Activated gamma-delta T cell (primary cell): ENCODE results near the gene CPNE2.
A peak's percentile ranks its signal among the peaks of the same experiment; 100 is the strongest.
"Not testable (repeated sequence)": the region's sequence is repeated elsewhere in the genome, so short reads cannot be mapped to it uniquely, and the experiment has no call there.

ENCODE experiments used
- DNase-seq: peaks from one replicate; lab custom pipeline; 2025; lab: John Stamatoyannopoulos, UW

Gene CPNE2

DNA sequence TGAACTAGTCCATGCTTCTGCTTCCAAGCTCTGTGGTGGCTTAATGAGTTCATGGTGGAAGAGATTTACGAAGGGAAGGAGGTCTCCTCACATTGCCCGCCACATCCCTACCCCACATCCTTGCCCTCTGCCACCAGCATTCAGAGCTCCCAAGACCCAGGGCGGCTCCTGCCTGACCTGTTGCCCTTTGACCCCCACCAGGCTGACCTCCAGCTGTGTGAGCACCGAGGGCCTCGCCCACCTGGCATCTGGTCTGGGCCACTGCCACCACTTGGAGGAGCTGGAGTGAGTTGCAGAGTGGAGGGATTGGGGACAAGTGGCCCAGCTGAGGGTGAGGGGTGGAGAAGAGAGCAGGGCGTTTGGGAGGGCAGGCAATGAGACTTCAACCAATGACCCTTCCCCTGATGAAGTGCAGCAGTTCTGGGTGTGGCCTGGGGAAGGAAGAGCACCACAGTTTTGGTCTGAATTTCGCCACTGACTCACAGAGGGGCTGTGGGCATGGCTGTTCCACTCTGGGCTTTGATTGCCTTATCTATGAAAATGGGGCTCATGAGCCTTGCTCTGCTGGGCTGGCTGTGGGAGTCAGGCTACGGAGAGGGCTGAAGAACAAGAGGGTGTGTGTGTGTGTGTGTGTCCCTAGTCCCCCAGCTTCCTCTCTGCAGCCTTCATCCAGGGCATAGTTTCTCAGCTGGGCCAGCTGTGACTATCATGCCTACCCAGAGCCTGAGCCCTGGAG, 22.6 kb upstream of the CPNE2 start:
- DNase-seq: no peak

- no peak for DNase-seq
Observed at GRCh38 chr16:57070424-57070823, 22.0 kb upstream of the CPNE2 start.

DNA sequence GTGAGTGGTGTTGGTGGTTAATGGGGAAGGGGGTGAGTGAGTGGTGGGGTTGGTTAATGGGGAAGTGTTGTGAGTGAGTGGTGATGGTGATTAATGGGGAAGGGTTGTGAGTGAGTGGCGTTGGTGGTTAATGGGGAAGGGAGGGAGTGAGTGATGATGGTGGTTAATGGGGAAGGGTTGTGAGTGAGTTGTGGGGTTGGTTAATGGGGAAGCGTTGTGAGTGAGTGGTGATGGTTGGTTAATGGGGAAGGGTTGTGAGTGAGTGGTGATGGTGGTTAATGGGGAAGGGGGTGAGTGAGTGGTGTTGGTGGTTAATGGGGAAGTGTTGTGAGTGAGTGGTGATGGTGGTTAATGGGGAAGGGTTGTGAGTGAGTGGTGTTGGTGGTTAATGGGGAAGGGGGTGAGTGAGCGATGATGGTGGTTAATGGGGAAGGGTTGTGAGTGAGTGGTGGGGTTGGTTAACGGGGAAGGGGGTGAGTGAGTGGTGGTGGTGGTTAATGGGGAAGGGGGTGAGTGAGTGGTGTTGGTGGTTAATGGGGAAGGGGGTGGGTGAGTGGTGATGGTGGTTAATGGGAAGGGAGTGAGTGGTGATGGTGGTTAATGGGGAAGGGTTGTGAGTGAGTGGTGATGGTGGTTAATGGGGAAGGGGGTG, 21.2 kb upstream of the CPNE2 start:
- not testable (repeated sequence) for DNase-seq

GRCh38 chr16:57071831-57072582, 20.4 kb upstream of the CPNE2 start:
- DNase-seq: no peak

GRCh38 chr16:57072616-57073275, 19.6 kb upstream of the CPNE2 start:
- DNase-seq: no peak

GRCh38 chr16:57077714-57078113, 14.7 kb upstream of the CPNE2 start:
- no peak for DNase-seq

DNA sequence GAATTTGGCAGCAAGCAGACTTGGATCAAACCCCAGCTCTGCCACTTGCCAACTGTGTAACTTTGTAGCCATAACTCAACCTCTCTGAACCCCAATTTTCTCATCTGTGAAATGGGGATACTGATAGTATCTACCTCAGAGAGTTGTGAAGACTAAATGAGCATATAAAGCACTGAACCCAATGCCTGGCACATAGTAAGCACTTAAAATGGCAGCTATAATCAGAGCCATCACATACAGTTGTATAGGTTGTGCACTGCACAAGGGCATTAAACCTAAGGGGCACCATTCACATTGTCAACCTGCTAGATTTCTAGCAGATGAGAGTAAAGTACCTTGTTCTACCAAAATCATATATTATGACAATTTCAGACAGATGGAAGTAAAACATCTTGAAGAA, 10.6 kb upstream of the CPNE2 start:
- no peak for DNase-seq

- DNase-seq: no peak
Observed at GRCh38 chr16:57082664-57083063, 9.7 kb upstream of the CPNE2 start.

DNA sequence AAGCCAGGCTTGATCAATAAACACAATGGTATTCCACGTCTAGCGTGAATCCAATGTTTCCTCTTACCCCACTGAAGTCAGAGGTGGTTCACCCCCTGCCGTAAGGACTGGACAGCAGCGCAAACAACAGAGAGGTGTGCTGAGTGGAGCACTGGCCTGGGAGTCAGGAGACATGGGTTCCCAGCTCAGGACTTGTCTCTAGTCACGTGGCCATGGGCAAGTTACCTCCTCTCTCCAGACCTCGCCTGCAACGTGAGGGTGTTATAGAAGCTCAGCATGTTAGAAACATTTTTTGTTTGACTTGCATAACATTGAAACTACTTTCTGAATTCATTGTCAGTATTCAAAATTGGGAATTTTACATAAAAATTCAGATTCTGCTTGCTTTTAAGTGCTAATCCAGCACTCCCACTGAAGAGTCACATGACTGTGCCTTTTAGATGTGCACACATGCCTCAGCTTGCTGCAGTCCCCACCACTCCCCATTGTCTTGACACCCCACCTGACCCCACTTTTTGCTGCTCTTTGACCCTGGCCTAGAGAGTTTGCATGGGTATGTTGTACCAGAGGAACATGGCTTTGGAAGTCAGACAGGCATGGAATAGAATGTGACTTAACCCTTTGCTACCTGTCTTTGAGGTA, 8.8 kb upstream of the CPNE2 start:
- DNase-seq: no peak

DNA sequence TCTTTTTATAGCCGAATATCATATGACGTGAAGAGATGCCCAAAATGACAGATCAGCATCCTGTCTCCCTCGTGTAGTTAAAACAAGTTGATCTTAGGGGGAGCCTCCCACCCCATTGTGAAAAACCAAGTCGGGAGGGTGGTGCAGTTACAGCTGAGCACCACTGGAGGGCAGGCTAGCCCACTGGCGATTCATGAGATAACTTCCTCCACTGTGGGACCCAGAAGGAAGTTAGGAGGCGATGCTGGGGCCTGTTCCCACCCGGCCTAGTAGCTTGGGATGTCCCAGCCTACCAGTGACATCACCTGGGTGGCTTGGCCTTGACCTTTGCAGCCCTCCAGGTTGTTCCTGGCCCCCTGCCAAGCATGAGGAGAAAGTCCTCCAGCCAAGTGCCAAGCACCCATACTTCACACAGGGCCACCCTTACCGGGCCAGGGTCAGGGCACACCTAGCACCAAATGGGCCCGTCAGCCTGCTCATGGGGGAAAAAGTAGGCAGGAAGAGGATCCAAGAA, 8.1 kb upstream of the CPNE2 start:
- no peak for DNase-seq

GRCh38 chr16:57084996-57085395, 7.4 kb upstream of the CPNE2 start:
- DNase-seq: no peak

DNA sequence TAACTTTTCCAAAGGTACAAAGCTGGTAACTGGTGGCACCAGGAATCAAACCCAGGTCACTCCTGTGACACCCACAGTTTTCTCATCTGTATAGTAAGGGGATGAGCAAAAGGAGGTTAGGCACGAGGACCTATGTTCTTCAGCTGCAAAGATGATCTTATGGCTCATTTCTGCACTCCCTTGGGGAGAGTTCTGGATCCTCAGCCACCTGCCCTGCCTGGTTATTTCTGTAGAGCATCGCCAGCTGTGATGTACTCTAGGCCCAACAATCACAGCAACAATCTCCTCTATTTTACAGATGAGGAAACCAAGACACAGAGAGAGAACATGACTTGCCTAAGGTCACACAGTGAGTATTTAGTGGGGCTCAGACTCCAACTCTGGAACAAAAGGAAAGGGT, 5.4 kb upstream of the CPNE2 start:
- no peak for DNase-seq

DNA sequence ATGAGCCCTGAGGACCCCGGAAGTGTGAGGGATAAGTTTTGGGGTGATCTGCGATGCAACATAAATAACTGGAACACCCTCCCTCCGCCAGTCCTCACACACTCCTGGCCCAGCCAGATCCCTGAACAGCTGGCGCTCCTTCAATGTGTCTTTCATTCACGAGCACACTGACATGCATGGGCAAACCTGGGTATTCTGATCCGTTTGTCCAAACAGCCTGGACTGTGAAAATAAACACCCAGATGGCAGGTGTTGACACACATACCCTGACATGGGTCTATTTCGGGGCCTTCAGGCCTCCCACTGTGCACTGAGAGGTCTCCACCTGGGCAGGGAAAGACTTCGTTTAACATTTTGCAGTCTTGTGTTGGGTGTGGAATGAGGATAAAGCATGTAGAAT, 3.0 kb upstream of the CPNE2 start:
- no peak for DNase-seq

DNA sequence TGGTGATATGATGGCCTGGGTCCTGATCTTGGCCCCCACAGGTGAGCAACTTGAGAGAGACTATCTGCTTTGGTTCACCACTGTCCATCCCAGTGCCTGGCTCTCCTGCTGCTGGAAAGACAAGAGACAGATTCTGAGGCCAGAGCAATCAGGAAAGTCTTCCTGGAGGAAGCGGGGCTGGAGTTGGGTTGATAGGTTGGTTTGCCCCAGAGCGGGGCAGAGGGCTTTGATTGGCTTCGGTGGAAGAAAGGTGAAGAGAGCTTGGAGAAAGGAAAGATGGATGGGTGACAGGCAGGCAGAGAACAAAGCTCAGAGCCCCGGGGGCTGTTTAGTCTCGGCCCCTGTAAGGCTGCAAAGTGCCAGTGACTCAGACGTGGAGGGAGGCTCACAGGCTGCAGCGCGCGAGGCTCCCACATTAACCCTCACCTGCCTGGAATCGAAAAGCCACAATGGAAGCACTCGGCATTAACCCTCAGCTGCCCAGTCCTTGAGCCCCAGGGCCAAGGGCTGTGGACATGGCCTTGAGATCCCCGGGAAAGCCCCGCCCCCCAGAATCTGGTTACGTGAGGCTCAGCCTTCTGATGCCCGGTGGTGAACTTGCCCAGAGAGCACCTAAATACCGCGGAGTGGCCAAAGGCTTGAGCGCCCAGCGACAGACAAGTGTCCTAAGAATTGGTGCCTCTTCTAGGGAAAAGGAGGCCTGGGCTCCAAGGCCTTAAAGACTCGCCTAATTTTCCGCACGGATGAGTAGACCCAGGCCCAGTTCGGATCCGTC, 996 bp upstream of the CPNE2 start:
- DNase-seq: no peak

DNA sequence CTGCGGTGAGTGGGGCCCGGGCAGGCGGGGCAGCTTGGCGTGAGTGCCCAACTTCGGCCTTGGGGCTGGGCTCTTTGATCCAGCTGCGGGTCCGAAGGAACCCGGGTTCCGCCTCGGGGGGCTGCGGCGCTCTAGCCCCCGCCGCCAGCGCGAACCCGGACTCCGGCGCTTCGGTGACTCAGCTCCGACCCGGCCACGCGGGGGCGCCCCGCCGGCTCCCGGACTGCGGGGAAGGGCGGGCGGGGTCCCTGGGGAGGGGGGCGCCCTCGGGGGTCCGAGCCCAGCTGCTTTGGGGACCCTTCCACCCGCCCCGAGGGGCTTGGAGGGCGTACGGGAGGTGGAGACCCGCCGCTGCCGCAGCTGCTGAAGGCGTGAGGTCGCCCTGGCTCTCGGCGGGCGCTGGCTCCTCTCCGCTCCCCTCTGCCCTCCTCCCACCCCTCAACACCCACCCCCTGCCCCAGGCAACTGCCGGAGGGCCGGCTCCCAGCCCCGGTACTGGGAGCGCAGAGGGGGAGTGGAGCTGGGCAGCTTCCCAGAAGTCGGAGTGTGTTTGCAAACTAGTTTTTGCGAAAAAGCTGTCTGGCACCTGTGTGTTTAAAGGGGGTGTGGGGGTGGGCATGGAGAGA, 516 bp downstream of the CPNE2 start:
- DNase-seq: peak; percentile 29

DNA sequence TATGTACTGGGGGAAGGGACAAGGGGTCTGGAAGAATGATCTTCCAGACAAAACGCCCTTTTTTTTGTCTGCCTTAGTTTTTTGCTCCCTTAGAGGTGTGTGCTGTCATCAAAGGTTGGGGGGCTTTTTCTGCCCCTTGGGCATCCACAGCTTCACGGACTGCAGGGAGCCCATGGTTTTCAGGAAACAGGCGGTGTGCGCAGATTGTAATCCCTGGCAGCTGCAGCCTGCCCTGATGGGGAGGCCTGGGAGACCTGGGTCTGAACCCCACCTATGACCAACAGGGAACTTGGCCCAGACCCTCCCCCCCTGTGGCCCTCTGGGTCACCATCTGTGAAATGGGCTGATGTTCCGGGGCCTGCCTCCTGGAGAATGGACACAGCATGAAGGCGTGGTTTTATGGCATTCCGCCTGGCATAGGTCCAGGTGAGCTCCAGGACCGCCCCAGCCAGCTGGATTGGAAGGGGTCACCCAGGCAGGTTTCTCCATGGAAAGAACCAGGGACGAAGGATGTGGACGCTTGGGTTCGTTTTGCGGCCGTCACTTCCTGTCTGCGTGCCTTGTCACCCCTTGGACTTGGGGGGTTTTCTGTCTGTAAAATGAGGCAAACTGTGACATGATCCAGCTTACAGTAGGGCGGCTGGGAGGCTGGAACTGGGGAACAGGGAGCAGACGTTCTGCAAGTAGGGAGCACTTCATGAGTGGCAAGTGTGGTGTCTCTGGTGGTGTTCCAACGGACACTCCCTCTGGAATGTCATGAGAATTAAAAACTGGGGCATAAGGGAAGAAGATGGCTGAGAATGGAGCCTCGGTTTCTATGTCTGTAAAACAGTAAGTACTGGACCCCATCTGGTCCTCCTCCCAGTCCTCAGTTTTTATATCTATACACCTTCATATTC, 1.5 kb downstream of the CPNE2 start:
- DNase-seq: no peak

DNA sequence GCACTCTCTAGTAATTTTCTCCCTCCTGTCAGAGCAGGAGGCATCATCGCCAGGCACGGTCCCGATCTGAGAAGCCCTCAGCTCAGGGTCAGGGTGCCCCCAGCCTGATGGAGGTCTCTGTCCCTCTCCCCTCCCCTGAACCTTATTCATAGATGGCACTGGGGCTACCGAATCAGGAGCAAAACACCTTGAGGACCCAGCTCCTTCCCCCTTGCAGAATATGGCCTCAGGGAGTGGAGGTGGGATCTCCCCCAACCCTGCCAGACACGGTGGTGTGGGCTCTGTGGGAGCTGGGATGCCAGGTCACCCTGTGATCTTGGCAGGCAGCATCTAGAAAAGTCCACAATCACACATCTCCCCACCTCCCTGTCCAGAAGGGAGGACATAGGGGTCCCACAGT, 2.5 kb downstream of the CPNE2 start:
- no peak for DNase-seq

- DNase-seq: no peak
Observed at GRCh38 chr16:57096192-57096591, 3.8 kb downstream of the CPNE2 start.

DNA sequence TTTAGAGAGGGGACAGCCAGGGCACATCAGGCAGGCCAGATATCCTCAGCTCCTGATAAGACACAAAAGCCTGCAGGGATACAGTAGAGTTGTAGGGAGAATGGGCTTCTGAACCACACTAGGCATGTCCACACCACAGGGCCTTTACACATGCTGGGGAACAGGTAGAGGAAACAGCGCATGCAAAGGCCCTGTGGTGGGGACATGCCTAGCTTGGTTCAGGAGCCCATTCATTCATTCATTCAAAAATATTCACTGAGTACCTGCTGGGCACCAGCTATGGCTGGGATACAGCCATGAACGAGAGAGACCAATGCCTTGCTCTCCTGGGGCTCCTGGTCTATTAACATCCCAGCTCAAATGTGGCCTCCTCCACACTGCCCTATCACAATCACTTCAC, 4.4 kb downstream of the CPNE2 start:
- no peak for DNase-seq
